Activated T-helper 1 cell treated with anti-CD3 and anti-CD28 coated beads, Interleukin-2, amount 50 U/mL, for 16 hours (primary cell): Measurements from ENCODE around the gene ROBO2.

Source experiments
- DNase-seq, 2 donors: peaks; one replicate each; pipeline ENCODE4 v3.0.0-alpha.2; 2020; ENCODE audit warnings: low read depth in 1 of 2, low spot score in 1 of 2

The ROBO2 gene

GRCh38 chr3:77248420-77248819 lies 208.5 kb downstream of the ROBO2 start:
- DNase-seq, result no peak

- DNase-seq, result no peak
These were observed 211.2 kb downstream of the ROBO2 start for GRCh38 chr3:77251136-77251535.

- no peak for DNase-seq
These were observed 215.3 kb downstream of the ROBO2 start for GRCh38 chr3:77254967-77255831.

GRCh38 chr3:77256584-77257503 lies 216.9 kb downstream of the ROBO2 start:
- DNase-seq, result no peak

- no peak for DNase-seq
These were observed 219.8 kb downstream of the ROBO2 start for GRCh38 chr3:77259694-77260093.

- no peak for DNase-seq
These were observed 222.5 kb downstream of the ROBO2 start for GRCh38 chr3:77262361-77262760.

- no peak for DNase-seq
These were observed 227.7 kb downstream of the ROBO2 start for GRCh38 chr3:77267589-77267988.

GRCh38 chr3:77271306-77271705 lies 231.4 kb downstream of the ROBO2 start:
- DNase-seq, result no peak

- DNase-seq, result no peak
These were observed 231.8 kb downstream of the ROBO2 start for GRCh38 chr3:77271711-77272110.

- no peak for DNase-seq
These were observed 239.4 kb downstream of the ROBO2 start for GRCh38 chr3:77279276-77279675.

- no peak for DNase-seq
These were observed 241.8 kb downstream of the ROBO2 start for GRCh38 chr3:77281721-77282120.

- DNase-seq, result no peak
These were observed 243.2 kb downstream of the ROBO2 start for GRCh38 chr3:77283108-77283507.

- DNase-seq, result no peak
These were observed 248.4 kb downstream of the ROBO2 start for GRCh38 chr3:77288348-77288747.

- no peak for DNase-seq
These were observed 256.6 kb downstream of the ROBO2 start for GRCh38 chr3:77296527-77296926.

GRCh38 chr3:77298417-77298816 lies 258.5 kb downstream of the ROBO2 start:
- no peak for DNase-seq

- DNase-seq, result no peak
These were observed 264.2 kb downstream of the ROBO2 start for GRCh38 chr3:77303955-77304699.

- no peak for DNase-seq
These were observed 264.8 kb downstream of the ROBO2 start for GRCh38 chr3:77304700-77305021.

GRCh38 chr3:77309460-77309859 lies 269.6 kb downstream of the ROBO2 start:
- no peak for DNase-seq

GRCh38 chr3:77313843-77314242 lies 273.9 kb downstream of the ROBO2 start:
- DNase-seq, result no peak

GRCh38 chr3:77319711-77320110 lies 279.8 kb downstream of the ROBO2 start:
- DNase-seq, result no peak

- no peak for DNase-seq
These were observed 280.6 kb downstream of the ROBO2 start for GRCh38 chr3:77320514-77320913.
